ENCODE measurements around the gene KRT74.

KRT74 gene

DNA sequence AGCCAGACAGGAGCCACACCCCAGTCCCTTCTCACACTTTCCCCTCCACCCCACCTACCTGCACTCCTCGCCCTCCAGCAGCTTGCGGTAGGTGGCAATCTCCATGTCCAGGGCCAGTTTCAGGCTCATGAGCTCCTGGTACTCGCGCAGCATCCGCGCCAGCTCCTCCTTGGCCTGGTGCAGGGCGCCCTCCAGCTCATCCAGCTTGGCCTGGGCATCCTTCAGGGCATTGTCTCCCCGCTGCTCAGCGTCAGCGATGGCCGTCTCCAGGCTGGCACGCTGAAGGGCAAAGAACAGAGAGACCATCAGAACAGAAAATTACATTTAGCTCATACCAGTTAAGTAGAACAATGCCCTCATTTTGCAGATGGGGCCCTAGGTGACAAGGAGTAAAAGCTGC, 5.5 kb downstream of the KRT74 start:
- DNase-seq, result no peak

- no peak for DNase-seq
These were observed 6.8 kb downstream of the KRT74 start for GRCh38 chr12:52566847-52567291.

DNA sequence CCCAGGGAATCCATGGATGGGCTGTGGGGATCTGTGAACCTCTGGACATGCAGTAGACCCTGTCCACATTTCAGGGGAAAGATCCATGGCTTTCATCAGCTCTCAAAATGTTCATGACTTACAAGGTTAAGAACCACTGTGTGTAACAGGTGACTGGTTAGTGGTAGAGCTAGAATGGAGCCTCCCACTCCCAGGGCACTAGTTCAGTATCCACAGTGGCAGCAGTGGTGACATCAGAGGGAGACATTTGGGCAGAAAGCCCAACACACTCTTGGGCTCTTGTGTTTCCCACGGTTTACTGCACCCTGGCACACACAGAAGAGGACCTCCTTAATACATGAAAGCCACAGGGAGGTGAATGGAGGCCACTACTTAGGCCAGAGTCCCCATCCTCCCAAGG, 9.1 kb downstream of the KRT74 start:
- no peak for DNase-seq

GRCh38 chr12:52561880-52562449, 11.7 kb downstream of the KRT74 start:
- DNase-seq, result no peak

DNA sequence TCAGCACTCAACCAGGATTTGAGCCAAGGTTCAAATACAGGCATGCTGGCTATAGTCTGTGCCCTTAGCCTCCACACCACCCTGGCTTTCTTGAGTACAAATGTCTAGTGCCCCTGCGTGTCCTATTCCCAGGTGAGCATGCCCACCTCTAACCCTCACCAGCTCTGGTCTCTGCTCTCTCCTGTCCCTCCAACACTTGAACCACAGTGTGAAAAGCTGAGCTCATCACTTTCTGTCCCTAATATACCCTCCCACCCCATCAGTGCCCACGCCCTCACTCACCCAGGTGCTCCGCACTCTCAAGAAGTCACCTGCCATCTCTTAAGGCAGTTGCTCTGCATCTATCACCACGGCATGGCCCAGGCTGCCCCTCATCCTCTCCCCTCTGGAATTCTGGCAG, 13.7 kb downstream of the KRT74 start:
- no peak for DNase-seq

- DNase-seq, result no peak
These were observed 14.7 kb downstream of the KRT74 start for GRCh38 chr12:52558781-52559445.

GRCh38 chr12:52557476-52557875, 16.2 kb downstream of the KRT74 start:
- DNase-seq, result no peak

GRCh38 chr12:52555577-52555976, 18.1 kb downstream of the KRT74 start:
- no peak for DNase-seq

- no peak for DNase-seq
These were observed 20.9 kb downstream of the KRT74 start, which contains the start of gene KRT71 for GRCh38 chr12:52552681-52553195. KRT71 (minus strand) TSS chr12:52553145; CDS start chr12:52553077, 68 bp downstream.

DNA sequence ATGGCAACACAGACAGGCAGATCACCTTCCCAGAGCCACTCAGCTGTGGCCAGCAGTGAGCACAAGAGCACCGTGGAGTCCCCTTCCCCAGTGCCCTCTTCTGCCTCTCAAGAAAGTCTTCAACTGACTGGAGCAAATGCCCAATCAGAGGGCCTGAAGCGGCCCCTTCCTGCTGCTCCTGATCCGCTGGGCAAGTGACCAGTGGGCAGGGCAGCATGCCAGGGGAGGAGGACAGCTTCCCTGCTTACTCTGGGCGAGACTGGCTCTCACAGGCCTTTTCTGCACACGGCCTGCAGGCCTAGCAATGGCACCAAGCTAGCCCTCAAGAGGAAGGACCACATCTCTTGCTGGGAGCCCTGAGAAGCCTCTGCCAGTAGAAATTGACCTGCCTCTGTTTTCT, 21.6 kb downstream of the KRT74 start:
- DNase-seq, result no peak

- DNase-seq, result no peak
These were observed 22.3 kb downstream of the KRT74 start for GRCh38 chr12:52551216-52551865.

- DNase-seq, result no peak
These were observed 27.5 kb downstream of the KRT74 start for GRCh38 chr12:52546126-52546525.

DNA sequence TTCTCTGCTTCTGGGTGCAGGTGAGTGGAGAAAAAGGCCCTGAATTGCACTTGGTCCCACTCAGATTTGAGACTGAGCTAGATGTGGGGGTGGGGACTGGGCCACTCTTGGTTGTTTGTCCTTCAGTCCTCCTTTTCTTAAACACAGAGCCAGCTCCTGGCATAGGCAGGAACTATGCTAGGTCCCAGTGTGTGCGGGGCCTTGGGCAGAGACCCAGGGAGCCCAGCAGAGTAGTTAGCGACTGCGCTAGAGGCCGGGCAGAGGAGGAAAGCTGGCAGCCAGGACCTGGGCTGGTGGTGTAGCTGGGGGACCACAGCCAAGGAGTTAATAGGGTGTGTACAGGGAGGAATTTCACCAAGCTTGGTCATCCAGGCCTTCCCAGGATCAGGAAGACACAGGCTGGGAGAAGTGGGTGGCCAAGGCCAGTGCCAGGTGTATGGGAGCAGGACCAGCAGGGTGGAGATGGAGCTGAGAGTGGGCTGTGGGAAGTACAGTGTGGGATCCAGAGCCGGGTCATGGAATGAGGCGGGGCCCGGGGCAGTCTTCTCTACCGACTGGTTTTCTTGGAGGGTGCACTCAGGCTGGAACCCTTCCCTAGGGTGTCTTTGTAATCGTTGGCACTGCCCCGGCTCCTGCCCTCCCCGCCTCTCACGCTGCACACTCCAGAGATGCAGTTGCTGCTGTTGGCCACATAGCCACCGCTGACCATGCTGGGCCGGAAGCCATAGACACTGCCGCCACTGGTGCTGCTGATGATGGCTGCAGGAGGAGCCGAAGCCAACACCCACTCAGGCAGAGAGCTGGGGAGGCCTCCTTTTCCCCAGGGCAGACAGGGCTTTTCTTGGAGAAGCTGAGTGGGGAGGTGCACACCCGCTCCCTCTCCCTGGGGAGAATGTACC, 29.4 kb downstream of the KRT74 start:
- DNase-seq, result no peak

GRCh38 chr12:52542785-52543318, 30.8 kb downstream of the KRT74 start:
- no peak for DNase-seq

DNA sequence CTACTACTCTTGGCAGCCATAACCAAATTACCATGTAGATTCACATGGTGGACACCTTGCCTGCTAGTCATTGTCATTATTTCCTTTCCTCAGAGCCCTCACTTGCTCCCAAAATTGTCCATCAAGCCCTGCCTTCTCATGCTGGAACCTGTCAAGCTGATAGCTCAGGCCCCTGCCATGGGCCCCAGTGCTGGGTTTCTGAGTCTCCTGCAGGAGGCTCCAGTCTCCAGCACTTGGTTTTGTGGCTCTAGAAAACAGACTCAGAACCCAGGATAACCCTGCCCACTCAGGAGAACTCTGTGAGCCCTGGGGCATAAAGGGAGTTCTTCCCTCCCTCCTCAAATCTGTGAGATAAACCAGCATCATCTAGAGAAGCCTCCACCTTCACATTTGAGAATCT, 31.5 kb downstream of the KRT74 start:
- no peak for DNase-seq

DNA sequence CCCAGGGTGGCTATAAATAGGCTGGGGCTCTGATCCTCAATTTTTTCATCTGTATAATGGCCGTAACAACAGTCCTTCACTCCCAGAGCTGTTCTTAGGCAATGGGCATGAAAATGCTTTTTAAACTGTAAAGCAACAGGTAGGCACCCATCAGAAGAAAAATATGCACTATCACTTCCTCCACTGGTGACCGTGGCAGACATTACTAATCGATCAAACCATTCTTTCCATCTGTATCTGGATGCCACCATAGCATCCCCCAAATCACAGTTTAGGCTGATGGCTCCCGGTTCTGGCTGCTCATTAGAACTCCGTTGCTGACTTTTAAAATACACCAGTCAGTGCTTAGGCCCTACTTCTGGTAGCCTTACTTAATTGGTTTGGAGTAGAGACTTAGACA, 31.9 kb downstream of the KRT74 start:
- no peak for DNase-seq

GRCh38 chr12:52540531-52540930, 33.1 kb downstream of the KRT74 start:
- DNase-seq, result no peak

DNA sequence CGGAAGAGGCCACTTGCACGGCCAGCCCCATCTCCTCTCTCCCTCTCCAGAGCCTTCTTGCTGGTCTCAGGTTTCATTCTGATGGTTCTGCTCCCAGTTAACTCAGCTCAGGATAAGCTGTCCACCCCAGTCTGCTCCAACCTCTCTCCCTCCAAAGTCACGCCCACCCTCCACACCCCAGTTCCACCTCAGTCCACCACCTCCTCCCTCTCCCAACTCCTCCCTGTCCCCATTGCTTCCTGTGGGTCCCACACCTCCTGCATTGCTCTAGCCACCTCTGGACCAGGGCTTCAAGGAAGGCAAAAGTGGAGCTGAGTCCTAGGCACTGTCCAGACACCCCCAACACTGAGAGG, 33.8 kb downstream of the KRT74 start:
- DNase-seq, result no peak

DNA sequence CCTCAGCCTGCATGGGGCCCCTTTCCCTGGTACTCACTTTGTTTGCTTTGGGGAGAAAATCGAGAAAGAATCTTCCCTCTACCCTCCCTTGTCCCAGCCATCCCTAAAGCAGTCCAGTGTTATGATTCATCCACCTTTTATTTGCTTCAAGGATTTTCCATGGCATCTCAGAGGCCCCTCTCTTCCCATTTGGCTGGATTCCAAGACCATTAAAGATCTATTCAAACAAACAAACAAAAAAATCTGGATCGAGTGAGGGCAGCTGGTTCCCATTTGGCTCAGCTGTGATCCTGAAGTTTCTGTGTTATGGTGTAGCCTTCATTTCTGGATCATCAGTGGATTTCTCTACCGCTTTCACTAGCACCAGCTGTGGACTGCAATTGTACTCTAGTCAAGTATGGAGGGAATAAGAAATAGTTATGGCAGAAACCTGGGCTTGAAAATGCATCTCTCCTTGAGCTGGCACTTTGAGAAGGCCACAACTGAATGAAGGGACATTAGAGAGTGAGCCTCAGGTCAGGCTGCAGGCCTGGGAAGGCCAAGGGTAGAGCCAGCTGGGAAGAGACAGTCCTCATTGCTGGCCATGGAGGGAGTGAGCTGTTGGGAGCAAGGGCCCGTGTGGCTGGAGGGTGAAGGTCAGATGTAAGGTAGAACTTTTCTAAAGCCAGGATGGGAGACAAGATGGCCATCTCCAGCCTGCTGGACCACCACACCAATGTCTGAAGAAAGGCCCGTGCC, 34.4 kb downstream of the KRT74 start:
- no peak for DNase-seq

DNA sequence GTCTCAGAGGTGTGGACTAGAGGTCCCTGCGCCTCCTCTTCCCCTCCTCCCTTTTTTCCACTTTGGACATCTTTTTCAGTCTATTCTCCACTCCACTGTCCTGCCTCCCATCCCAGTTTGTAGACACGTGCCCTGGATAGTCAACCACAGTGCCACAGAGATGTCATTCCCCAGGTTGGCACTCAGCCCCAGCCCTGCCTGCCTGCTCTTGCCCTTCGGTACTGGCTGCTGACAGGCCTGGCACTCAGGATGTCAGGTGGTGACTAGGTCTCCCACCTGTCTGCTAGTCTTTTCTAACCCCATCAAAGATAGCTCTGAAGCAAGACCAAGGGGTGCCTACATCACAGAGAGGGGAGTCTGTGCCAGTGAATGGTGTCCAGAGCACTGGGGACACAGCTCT, 36.5 kb downstream of the KRT74 start:
- no peak for DNase-seq

DNA sequence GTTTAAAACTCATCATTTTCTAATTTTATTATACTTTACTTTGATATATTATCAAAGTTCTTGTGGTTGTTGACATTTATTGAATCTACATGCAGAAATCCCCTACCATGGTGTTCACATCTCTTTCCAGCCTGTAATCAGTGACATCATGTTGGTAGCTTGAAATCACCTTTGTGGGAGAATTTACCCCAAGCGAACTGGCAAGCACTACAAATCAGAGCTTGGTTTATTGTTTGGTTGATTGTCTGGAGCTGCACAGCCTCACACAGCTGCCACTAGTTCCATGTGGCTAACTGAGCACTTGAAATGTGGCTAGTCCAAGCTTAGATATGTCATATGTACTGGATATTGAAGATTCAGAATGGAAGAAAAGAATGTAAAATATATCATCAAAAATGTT, 38.1 kb downstream of the KRT74 start:
- DNase-seq, result no peak

DNA sequence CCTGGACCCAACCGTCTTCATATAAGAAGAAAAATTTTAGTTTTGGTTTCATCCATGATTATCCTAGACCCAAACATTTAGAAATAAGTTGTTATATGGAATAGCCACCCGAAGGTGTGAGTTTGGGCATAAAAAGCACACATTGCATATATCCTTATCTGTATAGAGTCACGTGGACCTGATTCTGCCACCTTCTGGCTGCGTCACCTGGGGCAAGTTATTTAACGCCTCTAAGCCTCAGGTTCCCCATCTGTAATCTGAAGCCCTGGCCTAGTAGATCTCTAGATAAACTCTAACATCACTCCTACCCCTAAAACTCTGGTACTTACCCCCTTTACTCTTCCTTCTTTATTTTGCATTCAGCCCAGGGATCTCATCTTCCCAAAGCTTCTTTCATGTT, 39.2 kb downstream of the KRT74 start:
- DNase-seq, result no peak

All from stimulated activated CD4-positive, alpha-beta T cell treated with anti-CD3 and anti-CD28 coated beads, Interleukin-2, amount 100 ng/mL, for 48 hours (primary cell).